IMR-90 (cell line): ENCODE data around the gene MCM8. TPM values are rescaled to one million over a fixed set of nuclear protein-coding genes. Genes with fewer than 3 reads are reported as not detected.

Source experiments
- ATAC-seq: fragments of 200-7000 bp; cut with Tn5 transposase; 2 replicates; pipeline ENCODE4 v1.9.1; 2020; ENCODE audit warnings: low read depth, mild to moderate bottlenecking, moderate library complexity
- BruUV-seq: library from RNA; stranded (reverse); fragments of 400-500 nt; replicated peaks from 2 replicates; lab custom pipeline; 2021; lab: Mats Ljungman, UMichigan
- CTCF ChIA-PET: fragments of 300-600 bp; formaldehyde crosslinking; extraction: SDS; loops from one replicate; lab custom pipeline; 2021; ENCODE audit warnings: antibody characterized with exemption; lab: Yijun Ruan, JAX
- POLR2A ChIA-PET: fragments of 300-600 bp; sonication (Branson Sonifier 250); formaldehyde crosslinking; loops from one replicate; lab custom pipeline; 2022; ENCODE audit warnings: antibody characterized with exemption; ENCODE audit not compliant: unreplicated experiment; lab: Charles Lee
- DNase-seq: peaks from one replicate; pipeline ENCODE4 v3.0.0; 2013
- H2AFZ ChIP-seq: replicated peaks from 2 replicates; pipeline ENCODE3; 2013; ENCODE audit warnings: low read length, mild to moderate bottlenecking; ENCODE audit not compliant: poor library complexity
- H2AK5ac ChIP-seq: 2 replicates; pipeline ENCODE4 v1.6.1; 2013; ENCODE audit warnings: low read depth, low read length, inconsistent platforms
- H2AK9ac ChIP-seq: replicated peaks from 2 replicates; pipeline ENCODE3; 2013; ENCODE audit warnings: mild to moderate bottlenecking, low read depth, low read length, moderate library complexity; ENCODE audit not compliant: poor library complexity
- H2BK120ac ChIP-seq: 2 replicates; pipeline ENCODE4 v1.6.1; 2013; ENCODE audit warnings: low read depth, low read length, inconsistent platforms
- H2BK15ac ChIP-seq: 3 replicates; pipeline ENCODE4 v1.6.1; 2013; ENCODE audit warnings: low read depth, low read length, inconsistent platforms
- H2BK20ac ChIP-seq: 2 replicates; pipeline ENCODE4 v1.6.1; 2013; ENCODE audit warnings: low read depth, mild to moderate bottlenecking, inconsistent platforms, low read length, moderate library complexity
- H2BK5ac ChIP-seq: 2 replicates; pipeline ENCODE4 v1.6.1; 2013; ENCODE audit warnings: mild to moderate bottlenecking, low read depth, low read length, inconsistent platforms; ENCODE audit not compliant: poor library complexity, severe bottlenecking
- H3K14ac ChIP-seq: replicated peaks from 2 replicates; pipeline ENCODE4 v1.6.1; 2013; ENCODE audit warnings: low read depth, low read length, inconsistent platforms
- H3K18ac ChIP-seq: 2 replicates; pipeline ENCODE4 v1.6.1; 2013; ENCODE audit warnings: low read depth, low read length, control low read depth
- H3K23ac ChIP-seq: 2 replicates; pipeline ENCODE4 v1.6.1; 2013; ENCODE audit warnings: low read depth, low read length, inconsistent platforms
- H3K27ac ChIP-seq: 2 replicates; pipeline ENCODE4 v1.5.1; 2013; ENCODE audit warnings: mild to moderate bottlenecking, control low read depth, low read length; ENCODE audit not compliant: insufficient read depth
- H3K27me3 ChIP-seq: 2 replicates; pipeline ENCODE4 v1.6.1; 2013; ENCODE audit warnings: low read length; ENCODE audit not compliant: control insufficient read depth, insufficient read depth
- H3K36me3 ChIP-seq: 2 replicates; pipeline ENCODE4 v1.6.1; 2013; ENCODE audit warnings: low read length, mixed read lengths; ENCODE audit not compliant: control insufficient read depth, insufficient read depth
- H3K4ac ChIP-seq: 2 replicates; pipeline ENCODE4 v1.6.1; 2013; ENCODE audit warnings: low read depth, low read length, inconsistent platforms
- H3K4me1 ChIP-seq: 2 replicates; pipeline ENCODE4 v1.6.1; 2013; ENCODE audit warnings: low read length, mixed read lengths; ENCODE audit not compliant: control insufficient read depth, insufficient read depth
- H3K4me2 ChIP-seq: 2 replicates; pipeline ENCODE4 v1.6.1; 2013; ENCODE audit warnings: low read depth, mild to moderate bottlenecking, control low read depth, low read length, moderate library complexity
- H3K4me3 ChIP-seq: 2 replicates; pipeline ENCODE4 v1.5.1; 2013; ENCODE audit warnings: low read depth, mild to moderate bottlenecking, control low read depth, low read length, moderate library complexity; ENCODE audit not compliant: insufficient read depth
- H3K56ac ChIP-seq: 2 replicates; pipeline ENCODE4 v1.6.1; 2013; ENCODE audit warnings: low read length, inconsistent platforms; ENCODE audit not compliant: insufficient read depth; ENCODE audit errors: extremely low read depth
- H3K79me1 ChIP-seq, 2 experiments: 2 replicates each; pipeline ENCODE4 v1.6.1; 2013; ENCODE audit warnings: low read length in 2 of 2, inconsistent platforms in 1 of 2, low read depth in 1 of 2
- H3K9ac ChIP-seq: 2 replicates; pipeline ENCODE4 v1.6.1; 2013; ENCODE audit warnings: low read depth, low read length, control low read depth
- H3K9me1 ChIP-seq: 2 replicates; pipeline ENCODE4 v1.6.1; 2013; ENCODE audit warnings: low read length, inconsistent platforms; ENCODE audit not compliant: insufficient read depth
- H3K9me3 ChIP-seq: 2 replicates; pipeline ENCODE4 v1.6.1; 2013; ENCODE audit warnings: low read length; ENCODE audit not compliant: control insufficient read depth, insufficient read depth
- H4K20me1 ChIP-seq: 2 replicates; pipeline ENCODE4 v1.6.1; 2013; ENCODE audit warnings: low read length, inconsistent platforms; ENCODE audit not compliant: insufficient read depth
- H4K5ac ChIP-seq: 2 replicates; pipeline ENCODE4 v1.6.1; 2013; ENCODE audit warnings: mild to moderate bottlenecking, low read depth, low read length, control low read depth
- H4K8ac ChIP-seq, 2 experiments: 2 replicates each; pipeline ENCODE4 v1.6.1; 2013; ENCODE audit warnings: low read depth in 2 of 2, low read length in 2 of 2, control low read depth in 1 of 2, inconsistent platforms in 1 of 2
- H4K91ac ChIP-seq: 2 replicates; pipeline ENCODE4 v1.6.1; 2013; ENCODE audit warnings: low read depth, low read length, inconsistent platforms; ENCODE audit not compliant: insufficient read depth
- BHLHE40 ChIP-seq: fragments of 150-350 bp; IDR thresholded peaks from 2 replicates; pipeline ENCODE4 v1.6.1; 2016; ENCODE audit warnings: mild to moderate bottlenecking, low read depth, low read length
- CEBPB ChIP-seq: IDR thresholded peaks from 2 replicates; pipeline ENCODE4 v1.6.1; 2012; ENCODE audit warnings: low read depth, low read length, improper control_type of control experiment
- CHD1 ChIP-seq: IDR thresholded peaks from 2 replicates; pipeline ENCODE4 v1.6.1; 2012; ENCODE audit warnings: low read depth, low read length, improper control_type of control experiment
- ELK1 ChIP-seq: fragments of 150-350 bp; IDR thresholded peaks from 2 replicates; pipeline ENCODE4 v1.6.1; 2016; ENCODE audit warnings: low read depth, mild to moderate bottlenecking, low read length, moderate library complexity, borderline replicate concordance
- FOS ChIP-seq: fragments of 150-350 bp; IDR thresholded peaks from 2 replicates; pipeline ENCODE4 v1.6.1; 2016; ENCODE audit warnings: low read depth, low read length
- MAFK ChIP-seq: IDR thresholded peaks from 2 replicates; pipeline ENCODE4 v1.6.1; 2012; ENCODE audit warnings: low read depth, low read length, improper control_type of control experiment
- MAZ ChIP-seq: IDR thresholded peaks from 2 replicates; pipeline ENCODE4 v1.6.1; 2012; ENCODE audit warnings: low read depth, mild to moderate bottlenecking, low read length, improper control_type of control experiment, moderate library complexity, borderline replicate concordance
- MXI1 ChIP-seq: IDR thresholded peaks from 2 replicates; pipeline ENCODE4 v1.6.1; 2012; ENCODE audit warnings: low read depth, mild to moderate bottlenecking, low read length, moderate library complexity, borderline replicate concordance
- NFE2L2 ChIP-seq: fragments of 150-350 bp; IDR thresholded peaks from 2 replicates; pipeline ENCODE4 v1.6.1; 2016; ENCODE audit warnings: low read depth, mild to moderate bottlenecking, low read length
- POLR2A ChIP-seq: IDR thresholded peaks from 2 replicates; pipeline ENCODE4 v1.6.1; 2012; ENCODE audit warnings: mild to moderate bottlenecking, low read depth, low read length
- RAD21 ChIP-seq: IDR thresholded peaks from 2 replicates; pipeline ENCODE4 v1.6.1; 2012; ENCODE audit warnings: low read length, improper control_type of control experiment
- RCOR1 ChIP-seq: IDR thresholded peaks from 2 replicates; pipeline ENCODE4 v1.6.1; 2012; ENCODE audit warnings: mild to moderate bottlenecking, low read length, improper control_type of control experiment; ENCODE audit not compliant: insufficient replicate concordance
- RFX5 ChIP-seq: IDR thresholded peaks from 2 replicates; pipeline ENCODE4 v1.8.0; 2012; ENCODE audit warnings: low read depth, mild to moderate bottlenecking, low read length, moderate library complexity
- SMC3 ChIP-seq: fragments of 150-350 bp; IDR thresholded peaks from 2 replicates; pipeline ENCODE4 v1.6.1; 2016; ENCODE audit warnings: low read depth, mild to moderate bottlenecking, antibody characterized with exemption, low read length, moderate library complexity
- USF2 ChIP-seq: fragments of 150-350 bp; IDR thresholded peaks from 2 replicates; pipeline ENCODE4 v1.6.1; 2017; ENCODE audit warnings: mild to moderate bottlenecking, antibody characterized with exemption, low read length, low read depth
- WGBS, 2 experiments: methylation state at CpG; one replicate each; pipeline versions ENCODE4 v1.1.5 to v1.1.7; 2013; ENCODE audit warnings: missing lambda C conversion rate in 2 of 2; ENCODE audit not compliant: insufficient read length in 1 of 2; ENCODE audit errors: extremely low coverage in 2 of 2; 5-methylcytosine and 5-hydroxymethylcytosine counted together
- dilution Hi-C: fragments of 300-500 bp; cut with HindIII; formaldehyde crosslinking; loops from one replicate; pipeline ENCODE4 v1.14.3; 2018; ENCODE audit warnings: low sequenced_read_pairs; ENCODE audit not compliant: unreplicated experiment
- in situ Hi-C: fragments of 300-500 bp; cut with MboI; formaldehyde crosslinking; loops from 3 replicates; pipeline ENCODE4 v1.14.3; 2019; ENCODE audit warnings: low sequenced_read_pairs, inconsistent platforms, mixed read lengths
- intact Hi-C: fragments of 100-400 bp; cut with micrococcal nuclease; formaldehyde crosslinking; loops from 2 replicates; pipeline ENCODE4 v1.10.0; 2022
- polyA plus RNA-seq, 3 experiments: library from polyadenylated mRNA; depleted of rRNA; stranded (reverse); fragments of >200 nt; gene quantifications; 2 replicates each; pipeline ENCODE4 v1.2.3, GENCODE V29; 2012; ENCODE audit warnings: low replicate concordance in 1 of 3
- total RNA-seq: library from RNA; depleted of rRNA; stranded (reverse); fragments of >200 nt; gene quantifications from 2 replicates; pipeline ENCODE4 v1.2.3, GENCODE V29; 2012
- TF ChIP-seq, protein P1 (sequence below): conservative IDR thresholded peaks from 2 replicates; pipeline ENCODE4 v1.5.1; 2012; ENCODE audit warnings: mild to moderate bottlenecking, low read depth, low read length, improper control_type of control experiment

Gene MCM8
- total and polyA plus RNA-seq, 2 of the 4 experiments (the other 2 are of a cell fraction), result 4.2 to 11.5 TPM

- ATAC-seq, result no peak
- H4K91ac ChIP-seq, result no peak overlapping the region
- H3K4me2 ChIP-seq, result no peak overlapping the region
- no peak overlapping the region for H3K4ac ChIP-seq
- no peaks in the 10 kb centered on the region for H3K79me1 ChIP-seq
- no peak overlapping the region for H2BK5ac ChIP-seq
- no peak overlapping the region for H2AFZ ChIP-seq
- H2AK9ac ChIP-seq, result no peak overlapping the region
- no peak overlapping the region for H2AK5ac ChIP-seq
- no peaks in the 10 kb centered on the region for H3K9me3 ChIP-seq
- intact Hi-C loops, result no loop called here
- DNase-seq, result no peak
- BruUV-seq, result no TSS peak
- H3K4me1 ChIP-seq, result peaks cover 2% of the 10 kb centered on the region; the same call in 1 of the 2 replicates
- H4K20me1 ChIP-seq, result no peaks in the 10 kb centered on the region
- H3K56ac ChIP-seq, result no peak overlapping the region; the same call in 1 of the 2 replicates
- no peak overlapping the region for H3K23ac ChIP-seq
- H4K8ac ChIP-seq, result no peak overlapping the region
- CTCF ChIA-PET, result no interaction called here
- POLR2A ChIA-PET, result no interaction called here
- TF ChIP-seq SMC3, result no peak
- no peak for TF ChIP-seq CEBPB
- TF ChIP-seq, protein P1, sequence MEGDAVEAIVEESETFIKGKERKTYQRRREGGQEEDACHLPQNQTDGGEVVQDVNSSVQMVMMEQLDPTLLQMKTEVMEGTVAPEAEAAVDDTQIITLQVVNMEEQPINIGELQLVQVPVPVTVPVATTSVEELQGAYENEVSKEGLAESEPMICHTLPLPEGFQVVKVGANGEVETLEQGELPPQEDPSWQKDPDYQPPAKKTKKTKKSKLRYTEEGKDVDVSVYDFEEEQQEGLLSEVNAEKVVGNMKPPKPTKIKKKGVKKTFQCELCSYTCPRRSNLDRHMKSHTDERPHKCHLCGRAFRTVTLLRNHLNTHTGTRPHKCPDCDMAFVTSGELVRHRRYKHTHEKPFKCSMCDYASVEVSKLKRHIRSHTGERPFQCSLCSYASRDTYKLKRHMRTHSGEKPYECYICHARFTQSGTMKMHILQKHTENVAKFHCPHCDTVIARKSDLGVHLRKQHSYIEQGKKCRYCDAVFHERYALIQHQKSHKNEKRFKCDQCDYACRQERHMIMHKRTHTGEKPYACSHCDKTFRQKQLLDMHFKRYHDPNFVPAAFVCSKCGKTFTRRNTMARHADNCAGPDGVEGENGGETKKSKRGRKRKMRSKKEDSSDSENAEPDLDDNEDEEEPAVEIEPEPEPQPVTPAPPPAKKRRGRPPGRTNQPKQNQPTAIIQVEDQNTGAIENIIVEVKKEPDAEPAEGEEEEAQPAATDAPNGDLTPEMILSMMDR, result no peak
- no peak for TF ChIP-seq FOS
- no peak for TF ChIP-seq POLR2A
- TF ChIP-seq MAZ, result no peak
- TF ChIP-seq MXI1, result no peak
- TF ChIP-seq BHLHE40, result no peak
- no peak for TF ChIP-seq USF2
- no peak for TF ChIP-seq NFE2L2
- no peak for TF ChIP-seq CHD1
- no peak for TF ChIP-seq MAFK
- no peak for TF ChIP-seq RFX5
- TF ChIP-seq ELK1, result no peak
- no peak for TF ChIP-seq RCOR1
- TF ChIP-seq RAD21, result no peak
- H3K27ac ChIP-seq, result no peak overlapping the region
- dilution Hi-C loops, result no loop called here
- WGBS, 2 experiments, result 100% methylated on average over 1 of the region's 1 CpG; no CpG with 5 or more reads in 1 of the 2 experiments
- peaks cover 4% of the 10 kb centered on the region; the same call in 1 of the 2 replicates for H3K36me3 ChIP-seq
- no peak overlapping the region for H2BK15ac ChIP-seq
- no peak overlapping the region for H3K9ac ChIP-seq
- no peak overlapping the region for H3K4me3 ChIP-seq
- no peak overlapping the region for H4K5ac ChIP-seq
- H2BK20ac ChIP-seq, result no peak overlapping the region
- no peak overlapping the region for H3K18ac ChIP-seq
- in situ Hi-C loops, result loop anchor here (25.0 kb wide), 1 partner anchor 437 kb away; no protein-coding TSS in a partner anchor
- H3K14ac ChIP-seq, result no peak overlapping the region
- H3K9me1 ChIP-seq, result no peaks in the 10 kb centered on the region; the same call in 1 of the 2 replicates
- no peaks in the 10 kb centered on the region for H3K27me3 ChIP-seq
- H2BK120ac ChIP-seq, result no peak overlapping the region
Observed at GRCh38 chr20:5974531-5974930, 24.1 kb downstream of the MCM8 start.
